Type B pancreatic cell (in vitro differentiated cells): ENCODE data around the gene XPNPEP2. TPM values are rescaled to one million over a fixed set of nuclear protein-coding genes. Genes with fewer than 3 reads are reported as not detected.

Experiments
- DNase-seq: peaks from one replicate; pipeline ENCODE4 v3.0.0; 2021; ENCODE audit warnings: mixed read lengths; ENCODE audit not compliant: unreplicated experiment; ENCODE audit errors: extremely low spot score
- H3K27ac Mint-ChIP-seq: 2 replicates; pipeline ENCODE4 v1.8.0; 2021; ENCODE audit warnings: mild to moderate bottlenecking, mixed read lengths
- H3K27me3 Mint-ChIP-seq: 2 replicates; pipeline ENCODE4 v1.8.0; 2021; ENCODE audit warnings: mixed read lengths
- H3K36me3 Mint-ChIP-seq: 2 replicates; pipeline ENCODE4 v1.8.0; 2021; ENCODE audit warnings: mixed read lengths
- H3K4me1 Mint-ChIP-seq: one replicate; pipeline ENCODE4 v1.8.0; 2021; ENCODE audit warnings: mixed read lengths; ENCODE audit not compliant: unreplicated experiment
- H3K4me3 Mint-ChIP-seq: 2 replicates; pipeline ENCODE4 v1.8.0; 2021; ENCODE audit warnings: mild to moderate bottlenecking, mixed read lengths
- H3K9me3 Mint-ChIP-seq: 2 replicates; pipeline ENCODE4 v1.8.0; 2021; ENCODE audit warnings: mixed read lengths
- total RNA-seq: library from RNA; stranded (reverse); gene quantifications from 2 replicates; pipeline ENCODE4 v1.2.1, GENCODE V29; 2021; ENCODE audit warnings: low replicate concordance
- TF ChIP-seq, protein P1 (sequence below): fragments of 200-600 bp; sonication (generic); conservative IDR thresholded peaks from 2 replicates; pipeline ENCODE4 v1.5.0; 2021; ENCODE audit warnings: antibody characterized with exemption, mild to moderate bottlenecking

Gene XPNPEP2
- total RNA-seq, 1 donor from 2014 or later: 1.2 TPM

DNA sequence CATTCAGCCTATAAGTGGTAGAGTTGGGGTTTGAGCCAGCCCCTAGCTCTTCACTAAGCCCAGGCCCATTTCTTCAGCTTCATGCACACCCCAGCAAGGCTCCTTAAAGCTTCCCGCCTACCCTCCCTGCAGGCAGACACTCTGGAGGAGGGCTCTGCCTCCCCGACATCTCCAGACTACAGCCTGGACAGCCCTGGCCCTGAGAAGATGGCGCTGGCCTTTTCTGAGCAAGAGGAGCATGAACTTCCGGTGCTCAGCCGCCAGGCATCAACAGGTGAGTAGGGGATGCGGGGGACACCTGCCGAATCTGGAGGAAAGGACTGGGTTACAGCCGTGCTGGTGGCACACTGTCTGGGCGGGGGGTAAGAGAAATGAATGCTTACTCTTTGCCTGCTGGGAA is 52.0 kb downstream of the XPNPEP2 start:
- no peak overlapping the region for H3K4me3 Mint-ChIP-seq
- H3K27me3 Mint-ChIP-seq: no peaks in the 10 kb centered on the region
- H3K4me1 Mint-ChIP-seq: no peaks in the 10 kb centered on the region
- TF ChIP-seq, protein P1, sequence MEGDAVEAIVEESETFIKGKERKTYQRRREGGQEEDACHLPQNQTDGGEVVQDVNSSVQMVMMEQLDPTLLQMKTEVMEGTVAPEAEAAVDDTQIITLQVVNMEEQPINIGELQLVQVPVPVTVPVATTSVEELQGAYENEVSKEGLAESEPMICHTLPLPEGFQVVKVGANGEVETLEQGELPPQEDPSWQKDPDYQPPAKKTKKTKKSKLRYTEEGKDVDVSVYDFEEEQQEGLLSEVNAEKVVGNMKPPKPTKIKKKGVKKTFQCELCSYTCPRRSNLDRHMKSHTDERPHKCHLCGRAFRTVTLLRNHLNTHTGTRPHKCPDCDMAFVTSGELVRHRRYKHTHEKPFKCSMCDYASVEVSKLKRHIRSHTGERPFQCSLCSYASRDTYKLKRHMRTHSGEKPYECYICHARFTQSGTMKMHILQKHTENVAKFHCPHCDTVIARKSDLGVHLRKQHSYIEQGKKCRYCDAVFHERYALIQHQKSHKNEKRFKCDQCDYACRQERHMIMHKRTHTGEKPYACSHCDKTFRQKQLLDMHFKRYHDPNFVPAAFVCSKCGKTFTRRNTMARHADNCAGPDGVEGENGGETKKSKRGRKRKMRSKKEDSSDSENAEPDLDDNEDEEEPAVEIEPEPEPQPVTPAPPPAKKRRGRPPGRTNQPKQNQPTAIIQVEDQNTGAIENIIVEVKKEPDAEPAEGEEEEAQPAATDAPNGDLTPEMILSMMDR: no peak
- DNase-seq: no peak
- H3K9me3 Mint-ChIP-seq: peaks cover 5% of the 10 kb centered on the region
- no peak overlapping the region for H3K27ac Mint-ChIP-seq
- no peaks in the 10 kb centered on the region for H3K36me3 Mint-ChIP-seq

DNA sequence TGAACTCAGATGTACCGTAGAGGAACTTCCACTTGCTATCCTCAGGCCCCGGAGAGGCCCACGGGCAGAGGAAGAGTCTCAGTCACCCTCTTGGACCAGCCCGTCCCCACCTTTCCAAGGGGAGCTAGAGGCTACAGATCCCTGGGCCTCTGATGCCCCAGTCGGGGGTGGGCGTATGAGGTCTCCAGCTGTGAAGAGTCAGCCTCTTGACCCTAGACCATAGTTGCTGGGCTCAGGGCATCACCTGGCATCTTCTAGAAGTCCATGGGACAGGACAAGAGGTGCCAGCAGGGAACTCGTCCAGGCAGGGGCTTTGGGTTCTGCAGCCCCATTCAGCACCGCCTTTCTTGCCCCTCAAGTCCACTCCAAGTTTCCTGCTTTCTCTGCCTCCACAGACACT is 52.6 kb downstream of the XPNPEP2 start:
- TF ChIP-seq, protein P1: no peak
- Mint-ChIP-seq H3K27ac (no peak overlapping the region), H3K9me3 (peaks cover 5% of the 10 kb centered on the region), H3K36me3 (no peaks in the 10 kb centered on the region), H3K27me3 (no peaks in the 10 kb centered on the region), H3K4me3 (no peak overlapping the region), H3K4me1 (no peaks in the 10 kb centered on the region)
- DNase-seq: no peak

DNA sequence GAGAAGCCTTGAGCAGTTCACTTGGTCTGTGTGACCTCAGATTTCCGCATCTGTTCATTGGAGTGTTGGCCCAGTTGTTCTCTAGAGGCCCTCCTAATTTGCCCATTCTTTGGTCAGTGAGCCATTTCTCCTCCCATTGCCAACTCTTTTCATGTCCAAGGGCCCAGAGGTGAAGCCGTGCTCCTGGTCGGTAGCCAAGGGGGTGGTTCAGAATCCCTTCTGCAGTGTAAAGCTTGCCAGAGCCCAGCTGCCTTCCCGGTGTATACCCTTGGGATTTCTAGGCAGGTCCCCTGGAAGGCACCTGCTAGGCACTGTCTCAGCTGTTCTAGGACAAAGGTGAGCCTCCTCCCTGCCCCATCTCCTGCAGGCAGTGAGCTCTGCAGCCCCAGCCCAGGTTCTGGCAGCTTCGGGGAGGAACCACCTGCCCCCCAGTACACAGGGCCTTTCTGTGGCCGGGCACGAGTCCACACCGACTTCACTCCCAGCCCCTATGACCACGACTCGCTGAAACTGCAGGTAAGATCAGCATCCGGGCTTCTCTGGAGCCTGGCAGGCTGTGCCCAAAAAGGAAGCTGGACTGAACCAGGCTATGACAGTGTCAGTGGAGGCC is 53.3 kb downstream of the XPNPEP2 start:
- Mint-ChIP-seq H3K27ac (no peak overlapping the region), H3K4me1 (no peaks in the 10 kb centered on the region), H3K36me3 (no peaks in the 10 kb centered on the region), H3K4me3 (no peak overlapping the region), H3K27me3 (no peaks in the 10 kb centered on the region), H3K9me3 (peaks cover 5% of the 10 kb centered on the region)
- no peak for DNase-seq
- TF ChIP-seq, protein P1: no peak

DNA sequence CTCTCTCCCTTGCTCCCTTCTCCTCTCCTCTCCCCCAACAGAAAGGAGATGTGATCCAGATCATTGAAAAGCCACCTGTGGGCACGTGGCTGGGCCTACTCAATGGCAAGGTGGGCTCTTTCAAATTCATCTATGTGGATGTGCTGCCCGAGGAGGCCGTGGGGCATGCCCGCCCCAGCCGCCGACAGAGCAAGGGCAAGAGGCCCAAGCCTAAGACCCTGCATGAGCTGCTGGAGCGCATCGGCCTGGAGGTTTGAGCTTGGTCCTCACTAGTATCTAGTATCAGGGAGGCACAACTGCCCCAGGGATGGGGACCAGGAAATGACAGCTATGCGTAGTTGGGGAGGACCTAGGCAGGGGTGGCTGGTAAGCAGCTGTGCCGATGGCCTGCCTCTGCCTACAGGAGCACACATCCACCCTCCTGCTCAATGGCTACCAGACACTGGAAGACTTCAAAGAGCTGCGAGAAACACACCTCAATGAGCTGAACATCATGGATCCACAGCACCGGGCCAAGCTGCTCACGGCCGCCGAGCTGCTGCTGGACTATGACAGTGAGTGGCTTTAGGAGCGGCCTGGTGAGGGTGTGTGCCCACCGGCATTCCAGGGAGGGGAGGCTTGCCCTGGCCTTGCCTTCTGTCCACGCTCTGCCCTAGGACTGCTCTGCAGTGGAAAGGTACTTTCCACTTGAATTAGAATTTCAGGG is 54.0 kb downstream of the XPNPEP2 start:
- H3K27me3 Mint-ChIP-seq: no peaks in the 10 kb centered on the region
- no peak overlapping the region for H3K4me3 Mint-ChIP-seq
- no peaks in the 10 kb centered on the region for H3K4me1 Mint-ChIP-seq
- no peak for DNase-seq
- peaks cover 3% of the 10 kb centered on the region for H3K36me3 Mint-ChIP-seq
- H3K9me3 Mint-ChIP-seq: no peaks in the 10 kb centered on the region
- no peak overlapping the region for H3K27ac Mint-ChIP-seq
- TF ChIP-seq, protein P1: no peak

DNA sequence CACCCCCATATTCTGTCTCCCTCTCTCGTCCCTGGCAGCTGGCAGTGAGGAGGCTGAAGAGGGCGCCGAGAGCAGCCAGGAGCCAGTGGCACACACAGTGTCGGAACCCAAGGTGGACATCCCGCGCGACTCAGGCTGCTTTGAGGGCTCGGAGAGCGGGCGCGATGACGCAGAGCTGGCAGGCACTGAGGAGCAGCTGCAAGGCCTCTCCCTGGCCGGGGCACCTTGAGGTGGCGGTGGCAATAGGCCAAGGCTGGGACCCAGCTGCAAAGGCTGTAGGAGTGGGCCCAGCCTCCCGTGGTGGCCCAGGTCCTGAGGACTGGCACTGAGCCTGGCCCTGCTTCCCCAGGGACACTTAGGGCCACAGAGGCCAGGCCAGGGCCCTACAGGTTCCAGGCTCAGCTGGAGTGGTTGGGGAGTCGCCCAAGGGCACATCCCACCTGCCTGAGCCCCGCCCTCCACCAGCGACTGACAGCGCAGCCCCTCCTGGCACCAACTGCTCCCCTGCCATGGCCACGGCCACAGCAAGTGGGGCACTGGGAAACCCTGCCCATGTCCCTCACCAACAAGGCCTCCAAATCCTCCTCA is 54.9 kb downstream of the XPNPEP2 start:
- TF ChIP-seq, protein P1: no peak
- DNase-seq: no peak
- H3K27me3 Mint-ChIP-seq: no peaks in the 10 kb centered on the region
- H3K9me3 Mint-ChIP-seq: no peaks in the 10 kb centered on the region
- no peak overlapping the region for H3K4me3 Mint-ChIP-seq
- H3K27ac Mint-ChIP-seq: no peak overlapping the region
- peaks cover 3% of the 10 kb centered on the region for H3K36me3 Mint-ChIP-seq
- H3K4me1 Mint-ChIP-seq: no peaks in the 10 kb centered on the region
